GM19395 (cell line): Measurements from ENCODE around the gene MOXD1.
A peak's percentile ranks its signal among the peaks of the same experiment; 100 is the strongest.

Experiments
- ATAC-seq: cut with Tn5 transposase; IDR thresholded peaks from one replicate; pipeline ENCODE4 v1.9.1; 2021; ENCODE audit warnings: mild to moderate bottlenecking, moderate library complexity; ENCODE audit not compliant: unreplicated experiment

The MOXD1 gene

DNA sequence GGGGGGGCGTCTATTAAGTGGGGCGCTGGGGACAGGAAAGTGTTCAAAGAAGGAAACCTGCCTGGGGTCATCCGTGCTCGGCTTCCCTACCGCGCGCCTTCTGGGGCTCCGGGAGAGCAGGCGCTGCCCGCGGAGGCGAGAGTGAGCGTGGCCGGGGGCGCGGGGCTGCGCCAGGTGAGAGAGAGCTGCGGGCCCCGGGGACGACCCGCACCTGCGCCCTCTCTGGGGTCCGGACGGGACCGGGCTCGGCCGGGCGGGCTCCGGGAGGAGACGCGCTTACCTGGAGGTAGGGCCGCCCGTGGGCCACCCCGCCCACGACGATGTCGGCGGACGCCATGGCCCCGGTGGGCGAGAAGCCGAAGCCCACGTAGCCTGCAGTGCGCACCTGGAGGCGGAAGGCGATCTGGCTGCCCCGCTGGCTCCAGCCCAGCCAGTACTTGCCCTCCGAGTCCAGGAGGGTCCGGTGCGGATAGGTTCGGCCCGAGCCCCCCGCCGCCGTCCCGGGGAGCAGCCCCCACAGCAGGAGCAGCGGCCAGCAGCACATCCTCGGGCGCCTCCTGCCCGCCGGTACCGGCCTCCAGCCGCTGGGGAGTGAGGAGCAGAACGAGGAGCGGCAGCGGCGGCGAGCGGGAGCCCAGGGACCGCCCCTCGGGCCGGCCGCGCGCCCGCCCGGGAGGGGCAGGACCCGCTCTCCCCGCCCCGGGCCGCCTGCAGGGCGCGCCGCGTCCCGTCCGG lies at the start of gene MOXD1:
Gene MOXD1, minus strand, starts transcription at position 593 of the 735 bp plus-strand sequence. Its CDS starts 49 bp downstream, at position 544.
- ATAC-seq, result peak; percentile 63

DNA sequence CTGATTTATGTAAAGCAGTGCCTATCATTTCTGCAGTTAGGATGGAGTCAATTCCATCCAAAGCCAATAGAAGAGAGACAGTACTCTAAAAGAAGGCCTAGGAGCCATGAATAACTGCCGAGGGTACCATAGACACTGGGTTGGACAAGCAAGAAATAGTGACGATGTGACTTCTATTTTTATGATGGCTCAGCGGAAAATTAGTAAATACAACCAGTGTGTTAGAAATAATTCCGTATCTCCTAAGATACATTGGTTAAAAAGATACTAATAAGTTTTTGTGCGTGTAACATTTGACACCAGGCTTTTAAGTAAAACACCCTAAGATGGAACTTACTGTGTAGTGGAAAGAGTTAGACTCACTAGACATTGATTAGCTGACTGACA lies 45.6 kb upstream of the MOXD1 start:
- no peak for ATAC-seq

DNA sequence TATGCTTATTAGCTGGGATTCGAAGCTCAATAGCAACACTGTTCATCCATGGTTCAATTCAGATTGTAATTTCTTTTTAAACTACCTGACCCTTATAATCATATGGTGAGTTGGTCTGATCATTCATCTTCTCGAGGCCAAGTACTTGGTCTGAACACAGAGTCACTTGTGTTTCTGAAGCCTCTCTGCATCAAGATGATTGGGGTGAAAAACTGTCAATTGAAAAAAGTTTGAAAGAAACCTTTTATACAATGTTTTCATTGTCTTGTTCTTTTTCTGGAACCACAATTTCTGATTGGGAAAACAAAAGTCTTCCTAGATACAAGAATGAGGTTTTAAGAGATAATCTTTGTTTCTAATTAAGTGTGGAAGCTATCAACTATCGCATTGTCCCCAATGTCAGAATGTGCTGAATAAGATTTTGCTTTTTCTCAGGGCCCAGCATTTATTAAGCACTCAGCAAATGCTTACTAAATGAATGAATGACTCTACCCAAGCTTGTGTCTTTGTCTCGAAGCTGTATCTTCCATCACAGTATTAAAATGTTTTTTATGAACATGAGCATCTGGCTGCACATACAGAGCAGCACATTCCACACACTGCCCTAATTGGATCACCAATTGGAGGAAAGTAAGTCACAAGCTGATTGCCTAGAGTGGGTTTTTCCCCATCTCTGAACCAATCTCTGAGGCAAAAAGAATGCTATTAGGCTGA lies 45.0 kb upstream of the MOXD1 start:
- ATAC-seq, result no peak

DNA sequence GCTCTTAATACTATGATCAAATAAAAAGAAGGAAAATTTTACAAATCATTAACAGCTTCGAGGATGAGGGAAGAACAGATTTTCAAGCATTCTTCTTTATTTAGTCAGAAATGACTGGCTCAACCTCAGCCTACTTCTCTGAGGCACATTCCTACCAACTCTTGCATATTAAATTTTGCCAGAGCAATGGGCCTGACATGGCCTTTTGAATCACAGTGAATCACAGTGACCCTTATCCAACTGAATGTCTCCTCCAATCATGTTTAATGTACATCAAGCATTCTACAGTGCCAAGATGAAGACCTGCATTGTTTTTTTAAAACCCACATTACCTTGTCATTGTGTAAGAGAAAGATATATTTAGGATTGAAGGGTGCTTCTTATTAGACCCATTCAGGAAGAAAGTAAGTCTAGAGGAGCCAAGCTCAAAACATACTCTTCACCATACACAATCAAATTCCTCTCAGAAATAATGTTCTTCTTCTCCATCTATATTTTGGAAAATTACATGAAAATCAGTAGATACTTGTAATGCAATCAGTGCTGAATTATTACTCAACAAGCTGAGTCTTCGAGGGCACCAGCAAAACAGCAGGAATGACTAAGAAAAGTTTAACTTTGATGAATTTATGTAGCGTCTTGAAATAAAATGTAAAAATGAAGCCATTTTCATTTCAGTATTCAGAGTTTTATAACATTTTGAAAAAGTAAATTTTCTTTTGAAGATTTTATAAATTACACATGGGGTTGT lies 44.1 kb upstream of the MOXD1 start:
- no peak for ATAC-seq

DNA sequence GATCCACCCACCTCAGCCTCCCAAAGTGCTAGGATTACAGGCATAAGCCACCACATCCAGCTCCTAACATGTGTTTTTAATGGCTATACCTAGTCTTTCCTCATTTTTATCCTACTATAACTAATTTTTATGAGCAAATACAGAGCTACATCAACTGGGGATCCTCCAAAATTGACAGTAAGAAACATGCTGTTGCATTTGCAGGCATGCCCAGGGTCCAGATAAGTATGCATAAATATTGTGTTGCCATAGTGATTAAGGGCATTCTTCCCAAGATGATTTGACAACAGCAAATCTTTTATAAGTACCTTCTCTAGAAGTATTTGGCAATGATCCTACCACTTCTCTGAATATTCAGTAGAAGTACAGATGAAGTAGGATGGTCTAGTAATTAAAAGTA lies 41.9 kb upstream of the MOXD1 start:
- ATAC-seq, result no peak

DNA sequence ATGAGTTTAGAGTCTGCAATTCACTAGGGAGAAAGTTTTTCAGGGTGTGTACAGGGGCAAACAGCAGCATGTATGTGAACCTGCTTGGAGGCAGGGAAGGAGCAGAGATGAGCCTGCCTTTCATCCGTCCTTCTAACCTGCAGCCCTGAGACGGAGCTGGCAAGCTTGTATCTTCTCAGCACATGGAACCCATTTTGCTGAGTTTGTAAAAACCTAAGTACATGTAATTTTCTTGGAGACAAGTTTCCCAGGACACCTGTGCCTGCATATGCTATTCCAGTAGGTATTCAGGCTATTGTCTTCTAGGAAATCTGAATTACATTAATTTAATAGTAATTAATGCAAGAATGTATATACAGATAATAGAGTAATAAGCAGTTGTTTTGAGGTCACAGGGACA lies 28.8 kb upstream of the MOXD1 start:
- no peak for ATAC-seq

DNA sequence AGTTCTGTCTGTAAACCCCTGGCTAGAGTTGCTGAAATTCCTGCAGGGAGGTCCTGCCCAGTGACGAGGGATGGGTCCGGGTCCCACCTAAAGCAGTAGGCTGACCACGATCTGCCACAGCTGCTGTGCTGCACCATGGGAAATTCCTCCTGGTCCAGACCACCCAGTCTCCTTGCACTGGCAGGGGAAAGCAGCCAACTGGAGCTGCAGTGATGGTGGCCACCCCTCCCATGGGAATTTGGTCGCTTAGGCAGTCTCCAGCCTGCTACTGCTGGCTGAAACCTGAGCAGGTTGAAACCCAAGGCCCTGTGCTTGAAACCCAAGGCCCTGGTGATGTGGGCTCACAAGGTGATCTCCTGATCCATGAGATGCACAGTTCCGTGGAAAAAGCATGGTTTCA lies 23.9 kb upstream of the MOXD1 start:
- no peak for ATAC-seq

DNA sequence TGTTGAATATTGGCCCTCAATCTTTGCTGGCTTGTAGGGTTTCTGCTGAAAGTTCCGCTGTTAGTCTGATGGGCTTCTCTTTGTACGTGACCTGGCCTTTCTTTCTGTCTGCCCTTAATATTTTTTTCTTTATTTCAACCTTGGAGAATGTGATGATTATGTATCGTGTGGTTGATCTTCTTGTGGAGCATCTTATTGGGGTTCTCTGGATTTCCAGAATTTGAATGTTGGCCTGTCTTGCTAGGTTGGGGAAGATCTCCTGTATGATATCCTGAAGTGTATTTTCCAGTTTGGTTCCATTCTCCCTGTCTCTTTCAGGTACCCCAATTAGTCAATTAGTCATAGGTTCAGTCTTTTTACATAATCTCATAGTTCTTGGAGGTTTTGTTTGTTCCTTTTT lies 22.6 kb upstream of the MOXD1 start:
- no peak for ATAC-seq

DNA sequence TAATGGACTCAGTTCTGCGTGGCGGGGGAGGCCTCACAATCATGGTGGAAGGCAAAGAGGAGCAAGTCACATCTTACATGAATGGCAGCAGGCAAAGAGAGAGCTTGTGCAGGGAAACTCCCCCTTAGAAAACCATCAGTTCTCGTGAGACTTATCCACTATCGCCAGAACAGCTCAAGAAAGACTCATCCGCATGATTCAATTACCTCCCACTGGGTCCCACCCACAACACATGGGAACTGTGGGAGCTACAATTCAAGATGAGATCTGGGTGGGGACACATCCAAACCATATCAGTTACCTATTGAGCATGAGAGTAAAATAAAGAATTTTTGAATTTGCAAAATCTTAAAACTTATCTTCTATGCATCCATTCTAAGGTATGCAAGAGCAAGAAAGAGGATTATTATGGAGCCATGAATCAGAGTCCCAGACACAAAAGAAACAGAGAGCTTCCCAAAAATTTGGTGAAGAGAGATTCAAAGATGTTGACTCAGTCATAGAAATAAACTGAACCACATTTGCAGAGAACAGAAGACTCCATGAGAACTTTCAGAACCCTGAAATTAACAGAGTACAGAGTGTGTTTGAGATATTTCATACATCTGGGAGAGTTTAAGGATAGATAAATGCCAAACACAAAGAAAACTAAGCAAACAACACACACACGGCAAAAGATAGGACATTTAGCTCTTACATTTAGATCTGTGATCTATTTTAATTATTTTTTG lies 17.1 kb upstream of the MOXD1 start:
- ATAC-seq, result no peak

DNA sequence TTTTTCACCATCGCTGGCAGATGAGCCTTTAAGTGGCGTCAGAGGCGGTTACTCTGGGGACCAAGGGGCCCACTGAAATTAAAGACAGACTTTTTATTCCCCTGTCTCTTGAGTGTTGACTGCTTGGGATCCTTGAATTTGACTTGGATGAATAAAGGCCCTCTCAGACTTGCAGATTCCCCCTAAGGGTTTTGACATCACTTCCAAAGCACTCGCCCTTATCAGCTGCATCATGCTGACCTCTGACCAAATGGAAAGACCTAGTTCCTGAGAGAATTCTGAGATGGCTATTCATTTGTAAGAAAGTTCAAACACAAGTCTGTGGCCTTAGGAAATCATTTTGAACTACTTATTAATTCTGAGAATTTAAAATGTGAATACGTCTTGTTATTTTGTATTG lies 13.5 kb upstream of the MOXD1 start:
- ATAC-seq, result no peak

DNA sequence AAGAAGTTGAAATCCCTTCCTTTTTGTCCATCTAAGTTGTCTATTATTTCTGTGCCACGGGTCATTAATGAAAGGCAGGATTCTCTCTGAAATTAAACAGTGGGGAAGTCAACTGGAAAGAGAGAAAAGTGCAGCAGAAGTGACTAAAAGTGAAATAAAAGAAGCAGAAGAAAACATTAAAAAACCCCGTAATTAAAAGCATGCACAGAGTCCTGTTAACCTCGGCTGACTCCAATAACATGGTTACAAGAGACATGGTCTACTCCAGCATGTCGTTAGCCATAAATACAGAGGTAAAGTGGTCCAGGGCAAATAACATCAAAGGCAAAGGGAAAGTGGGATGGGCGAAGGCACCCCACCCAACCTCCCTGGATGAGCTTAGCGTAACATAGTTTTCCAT lies 13.0 kb upstream of the MOXD1 start:
- no peak for ATAC-seq

DNA sequence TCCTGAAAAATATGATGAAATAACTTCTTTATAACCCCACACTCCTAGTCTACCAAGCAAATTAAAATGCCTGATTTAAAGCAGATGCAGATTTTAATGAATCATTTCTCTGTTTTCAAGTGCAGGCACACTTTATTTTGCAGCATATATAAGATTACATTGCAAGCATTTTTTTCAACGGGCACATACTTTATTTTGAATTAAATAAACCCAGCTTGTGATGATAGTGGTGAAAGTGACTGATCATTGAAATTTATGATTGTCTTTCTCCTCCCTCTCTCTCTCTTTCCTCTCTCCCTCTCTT lies 12.2 kb upstream of the MOXD1 start:
- ATAC-seq, result no peak

DNA sequence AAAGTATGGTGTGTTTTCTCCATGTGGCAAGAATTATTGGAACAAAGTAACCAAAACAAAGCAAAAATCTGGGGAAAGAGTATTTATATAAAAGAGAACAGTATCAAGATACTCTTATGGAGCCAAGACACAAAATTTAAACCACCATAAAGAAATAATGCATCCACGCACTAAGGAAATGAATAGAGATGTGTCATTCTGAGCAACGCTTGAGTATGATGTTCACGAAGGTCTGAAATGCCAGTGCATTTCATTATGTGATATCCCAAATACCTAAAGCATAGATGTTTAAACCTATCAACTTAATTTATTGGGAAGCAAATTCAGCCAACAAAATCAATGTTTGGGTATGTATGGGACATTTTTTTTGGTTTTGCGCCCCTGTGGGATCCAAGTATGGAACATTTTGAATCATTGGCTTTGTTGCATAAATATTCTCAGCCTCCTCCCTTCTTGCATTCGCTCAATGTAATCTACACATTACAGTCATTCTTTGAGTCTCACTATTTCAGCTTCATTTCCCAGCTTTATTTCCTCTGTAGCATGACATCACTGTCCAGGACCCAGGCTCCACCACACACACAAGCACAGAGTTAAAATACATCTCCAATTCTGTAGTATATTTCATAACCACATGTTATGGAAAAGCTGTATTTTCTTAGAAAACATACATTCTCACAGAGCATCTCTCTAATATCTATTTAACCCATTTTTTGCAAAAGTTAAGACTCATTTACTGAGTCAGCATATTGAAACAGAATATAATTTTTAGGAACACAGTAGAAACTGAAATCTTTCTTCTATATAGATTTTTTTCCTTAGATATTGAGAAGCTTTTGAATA lies 11.6 kb upstream of the MOXD1 start:
- no peak for ATAC-seq

DNA sequence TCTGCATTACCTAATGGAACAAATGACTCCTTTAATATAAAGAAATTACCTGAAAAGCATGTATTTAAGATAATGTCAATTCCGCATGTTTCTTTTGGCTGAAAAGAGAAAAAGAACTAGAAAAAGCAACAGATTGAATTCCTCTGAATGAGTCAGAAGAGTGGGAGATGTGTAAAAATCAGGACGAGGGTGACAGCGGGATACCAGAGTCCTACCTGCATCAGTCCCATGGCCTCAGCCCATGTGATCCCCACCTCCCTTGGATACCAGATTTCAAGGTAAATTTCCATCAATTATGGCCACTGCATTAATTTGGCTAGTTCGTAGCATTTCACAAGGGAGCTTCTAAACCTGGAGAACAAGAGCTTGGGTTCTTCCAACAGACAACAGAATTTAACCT lies 10.0 kb upstream of the MOXD1 start:
- no peak for ATAC-seq

DNA sequence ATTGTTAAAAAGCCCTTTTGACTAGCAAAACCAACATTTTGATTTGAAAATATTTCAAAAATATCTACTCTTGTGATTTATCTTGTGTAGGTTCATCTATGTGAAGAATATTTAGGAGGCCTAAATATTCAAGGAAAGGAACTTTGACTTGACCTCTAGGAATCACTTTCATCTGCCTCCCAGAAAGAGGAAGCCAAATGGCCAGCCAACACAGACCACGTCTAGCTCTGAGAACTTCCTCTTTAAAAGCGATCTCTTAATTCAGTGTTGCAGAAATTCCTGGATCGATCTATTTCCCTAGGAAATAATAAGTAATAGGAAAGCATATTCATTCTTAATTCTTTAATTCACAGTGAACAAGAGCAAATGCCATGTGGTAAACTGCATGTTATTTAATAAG lies 9.6 kb upstream of the MOXD1 start:
- ATAC-seq, result no peak

DNA sequence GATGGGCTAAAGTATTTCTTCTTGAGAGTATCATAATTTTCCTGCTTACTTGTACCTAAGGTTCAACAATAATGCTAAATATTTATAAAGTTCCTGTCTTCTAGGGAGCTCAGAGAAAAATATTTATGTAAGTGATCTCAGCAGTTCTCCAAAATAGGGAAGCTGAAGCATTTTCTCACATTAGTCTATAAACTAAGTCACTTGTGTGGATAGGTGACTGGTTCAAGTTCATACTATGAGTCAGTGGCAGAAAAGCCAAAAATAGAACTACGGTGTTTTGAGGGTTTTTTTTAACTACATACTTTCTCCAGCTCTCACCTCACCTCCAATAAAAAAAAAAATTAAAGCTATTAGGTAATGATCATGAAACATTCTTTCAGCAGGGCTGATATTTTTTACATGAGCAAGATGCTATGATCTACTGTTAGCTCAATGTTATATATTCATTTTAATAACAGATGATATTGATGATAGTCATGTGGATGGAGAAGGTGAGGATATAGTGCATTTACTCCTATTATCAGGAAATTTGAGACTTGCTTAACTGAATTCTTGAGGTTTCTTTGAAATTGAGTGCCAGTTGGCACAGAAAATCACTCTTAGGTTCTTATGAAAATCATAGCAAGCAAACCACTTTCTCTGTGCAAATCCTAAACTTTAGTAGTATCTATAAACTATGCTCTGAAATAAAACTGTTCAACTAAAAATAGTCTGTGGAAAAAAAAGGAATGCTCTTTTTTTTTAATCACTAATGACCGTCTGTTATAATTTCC lies 4.1 kb upstream of the MOXD1 start:
- peak; percentile 64 for ATAC-seq

DNA sequence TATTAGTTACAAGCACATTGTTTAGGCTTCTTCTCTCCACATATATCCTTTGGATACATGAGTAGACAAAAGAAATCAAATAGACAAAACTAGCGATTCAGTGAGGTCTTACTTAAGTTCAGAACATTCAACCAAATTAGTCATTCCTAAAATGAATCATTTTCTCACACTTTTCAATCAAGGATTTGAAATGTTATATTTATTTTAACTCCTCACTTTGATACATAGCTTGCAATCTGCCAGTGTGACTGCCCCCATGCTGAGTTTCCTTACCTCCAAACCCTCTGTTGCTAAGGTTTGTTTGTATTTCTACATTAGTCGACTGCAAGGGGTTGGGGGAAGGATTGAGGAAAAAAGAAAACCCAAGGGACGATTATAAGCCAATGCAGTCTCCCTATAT lies 3.5 kb upstream of the MOXD1 start:
- ATAC-seq, result peak; percentile 9

DNA sequence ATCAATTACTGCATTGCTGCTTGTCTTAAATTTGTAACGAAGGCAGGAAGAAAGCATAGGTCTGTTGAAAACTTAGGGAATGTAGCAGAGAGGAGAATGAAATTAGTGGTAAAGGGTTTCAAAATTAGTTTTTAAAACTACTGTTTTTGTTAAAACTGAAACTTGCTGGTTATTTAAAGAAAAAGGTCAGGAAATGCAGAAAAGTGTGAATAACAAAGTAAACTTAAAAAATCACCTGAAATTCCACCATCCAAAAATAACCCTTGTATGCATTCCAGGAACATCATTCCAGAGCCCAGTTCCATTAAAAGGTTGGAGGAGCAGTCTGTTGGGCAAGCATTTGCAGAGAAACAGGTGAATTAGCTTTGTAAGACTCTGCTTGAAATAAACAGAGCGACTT lies 3.1 kb upstream of the MOXD1 start:
- no peak for ATAC-seq

DNA sequence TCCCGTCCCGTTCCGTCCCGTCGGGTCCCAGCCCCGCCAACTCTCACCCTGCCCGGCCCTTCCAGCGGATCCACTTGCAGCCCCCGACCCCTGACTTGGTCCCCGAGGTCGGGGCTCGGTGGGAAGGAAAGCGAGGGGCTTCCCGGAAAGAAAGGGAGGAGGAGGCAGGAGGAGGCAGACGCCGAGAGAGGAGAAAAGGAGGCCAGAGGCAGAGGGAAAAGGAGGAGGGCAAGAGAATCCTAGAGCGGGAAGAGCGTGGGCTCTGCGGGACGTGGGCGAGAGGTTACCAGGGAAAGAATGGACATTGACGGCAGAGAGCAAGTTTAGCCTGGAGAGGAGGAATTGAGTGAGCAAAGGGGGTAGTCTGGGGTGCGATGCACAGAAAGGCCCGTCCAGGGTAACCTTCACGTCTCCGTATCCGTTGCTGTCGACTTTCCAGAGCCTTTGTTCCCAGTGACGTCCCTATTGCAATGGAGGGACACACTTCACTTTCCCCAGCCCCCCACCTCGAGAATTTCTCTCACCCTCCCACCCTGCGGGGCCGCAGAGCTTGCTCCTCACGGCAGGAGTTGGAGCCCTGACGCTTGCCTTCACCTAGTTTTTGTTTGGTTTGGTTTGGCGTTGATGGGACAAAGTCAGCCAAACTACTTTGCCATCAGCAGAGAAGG lies 477 bp upstream of the MOXD1 start:
- ATAC-seq, result peak; percentile 10
